GM18498 (cell line): ENCODE measurements around the gene HACD3.

Experiments
- ATAC-seq: cut with Tn5 transposase; IDR thresholded peaks from one replicate; pipeline ENCODE4 v1.9.1; 2021; ENCODE audit warnings: mild to moderate bottlenecking, moderate library complexity; ENCODE audit not compliant: unreplicated experiment

Gene HACD3, protein sequence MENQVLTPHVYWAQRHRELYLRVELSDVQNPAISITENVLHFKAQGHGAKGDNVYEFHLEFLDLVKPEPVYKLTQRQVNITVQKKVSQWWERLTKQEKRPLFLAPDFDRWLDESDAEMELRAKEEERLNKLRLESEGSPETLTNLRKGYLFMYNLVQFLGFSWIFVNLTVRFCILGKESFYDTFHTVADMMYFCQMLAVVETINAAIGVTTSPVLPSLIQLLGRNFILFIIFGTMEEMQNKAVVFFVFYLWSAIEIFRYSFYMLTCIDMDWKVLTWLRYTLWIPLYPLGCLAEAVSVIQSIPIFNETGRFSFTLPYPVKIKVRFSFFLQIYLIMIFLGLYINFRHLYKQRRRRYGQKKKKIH

GRCh38 chr15:65530318-65531111, at the start of gene HACD3:
Gene HACD3 (plus strand): TSS chr15:65530463. CDS start chr15:65530632, 169 bp downstream.
- peak; percentile 89 for ATAC-seq

GRCh38 chr15:65484876-65485275, 45.4 kb upstream of the HACD3 start:
- no peak for ATAC-seq

GRCh38 chr15:65494076-65494475, 36.2 kb upstream of the HACD3 start:
- ATAC-seq = no peak

DNA sequence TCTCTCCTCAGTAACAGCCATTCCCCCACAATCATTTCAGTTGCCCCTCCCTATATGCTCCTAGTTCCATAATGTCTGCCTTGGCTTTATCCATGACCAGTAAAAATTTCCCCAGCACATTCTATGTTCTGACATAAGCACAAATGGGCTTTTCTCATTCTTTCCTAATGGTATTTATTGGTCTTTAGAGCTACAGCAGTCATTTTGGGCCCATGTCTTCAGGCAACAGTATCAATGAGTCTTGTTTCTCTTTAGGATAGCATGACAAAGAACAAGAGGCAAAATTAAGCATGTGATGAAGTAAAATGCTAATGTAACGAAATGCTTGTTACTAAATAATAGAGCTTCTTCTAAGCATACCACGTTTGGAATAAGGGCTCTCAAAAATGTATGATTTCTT, 20.9 kb upstream of the HACD3 start:
- ATAC-seq = no peak

GRCh38 chr15:65512189-65512588, 18.1 kb upstream of the HACD3 start:
- no peak for ATAC-seq

DNA sequence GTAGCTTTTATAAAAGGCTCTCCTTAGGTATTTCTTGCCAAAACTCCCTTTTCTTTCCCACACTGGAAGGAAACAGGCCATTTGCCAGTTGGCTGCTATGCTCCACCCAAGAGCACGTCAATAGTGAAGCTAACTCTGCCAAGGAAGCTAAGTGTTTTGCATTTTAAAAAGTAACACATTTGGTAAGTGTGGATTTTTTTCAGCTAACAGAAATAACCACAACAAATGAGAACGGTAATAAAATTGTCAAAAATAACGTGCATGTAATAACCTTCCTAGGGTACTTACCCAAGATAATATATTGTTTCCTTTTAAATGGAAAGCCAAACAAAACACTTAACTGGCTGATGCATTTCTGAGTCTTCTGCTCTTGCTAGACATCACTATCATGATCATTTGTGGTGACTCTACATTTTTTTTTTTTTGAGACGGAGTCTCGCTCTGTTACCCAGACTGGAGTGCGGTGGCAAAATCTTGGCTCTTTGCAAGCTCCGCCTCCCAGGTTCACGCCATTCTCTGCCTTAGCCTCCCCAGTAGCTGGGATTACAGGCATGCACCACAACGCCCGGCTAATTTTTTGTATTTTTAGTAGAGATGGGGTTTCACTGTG, 17.4 kb upstream of the HACD3 start:
- ATAC-seq = no peak

DNA sequence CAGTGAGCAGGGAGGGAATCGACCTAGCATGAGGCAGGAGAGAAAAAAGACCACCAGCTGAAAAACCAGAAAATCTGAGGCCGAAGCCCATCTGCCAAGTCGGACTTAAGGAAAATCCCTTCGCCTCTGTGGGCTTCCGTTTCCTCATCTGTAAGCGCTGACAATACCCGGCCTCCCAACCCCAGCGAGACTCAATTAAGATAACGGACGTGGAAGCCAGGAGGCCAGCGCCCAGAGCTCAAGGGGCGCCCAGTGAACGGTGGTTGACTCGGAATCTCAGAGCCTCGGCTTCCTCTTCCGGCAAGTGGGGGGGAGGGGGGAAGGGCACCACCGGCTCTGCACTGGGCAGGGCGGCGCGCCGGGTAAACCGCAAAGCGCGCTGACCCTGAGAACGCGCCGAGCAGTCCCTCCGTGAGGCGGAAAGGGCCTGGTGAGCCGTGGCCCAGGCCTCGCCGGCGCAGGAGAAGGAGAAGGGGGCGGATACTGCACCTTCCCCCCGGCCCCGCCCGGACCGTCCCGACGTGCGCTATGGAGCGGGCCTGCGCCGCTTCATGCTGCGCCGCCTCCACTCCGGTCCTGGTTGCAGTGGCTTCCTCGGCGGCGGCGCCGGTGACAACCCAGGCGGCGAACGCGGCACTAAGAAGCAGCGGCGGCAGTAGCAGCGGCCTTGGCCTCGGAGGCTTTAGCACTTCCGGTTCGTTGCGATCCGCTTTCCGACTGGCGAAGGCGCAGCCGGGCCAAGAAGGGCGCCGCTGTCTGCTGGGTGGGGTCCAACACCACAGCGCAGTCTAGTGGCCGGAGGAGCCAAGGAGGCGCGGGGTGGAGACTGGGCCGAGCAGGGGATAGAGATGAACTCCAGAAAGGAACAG, 13.0 kb upstream of the HACD3 start, which contains the start of gene DPP8:
TSS of gene DPP8 (minus strand) at position 693 of the 869 bp plus-strand sequence. CDS start 5,136 bp downstream, outside the sequence.
- peak; percentile 93 for ATAC-seq

- ATAC-seq = no peak
Measured at GRCh38 chr15:65517866-65518207, 12.4 kb upstream of the HACD3 start.

- no peak for ATAC-seq
Measured at GRCh38 chr15:65518633-65519285, 11.5 kb upstream of the HACD3 start.

GRCh38 chr15:65521350-65521749, 8.9 kb upstream of the HACD3 start:
- ATAC-seq = no peak

DNA sequence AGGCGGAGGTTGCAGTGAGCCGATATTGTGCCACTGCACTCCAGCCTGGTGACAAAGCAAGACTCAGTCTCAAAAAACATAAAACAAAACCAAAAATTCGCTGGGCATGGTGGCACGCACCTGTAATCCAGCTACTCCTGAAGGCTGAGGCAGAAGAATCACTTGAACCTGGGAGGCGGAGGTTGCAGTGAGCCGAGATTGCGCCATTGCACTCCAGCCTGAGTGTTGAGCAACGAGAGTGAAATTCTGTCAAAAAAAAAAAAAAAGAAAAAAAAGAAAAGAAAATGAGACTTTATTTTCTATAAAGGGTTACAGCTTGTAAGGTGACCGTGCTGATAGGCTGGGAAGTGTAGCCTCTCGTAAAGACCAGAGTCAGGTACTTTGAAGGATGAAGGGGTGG, 6.0 kb upstream of the HACD3 start:
- ATAC-seq = no peak

- no peak for ATAC-seq
Measured at GRCh38 chr15:65525622-65526021, 4.6 kb upstream of the HACD3 start.

GRCh38 chr15:65528461-65529060, 1.7 kb upstream of the HACD3 start:
- ATAC-seq = no peak

DNA sequence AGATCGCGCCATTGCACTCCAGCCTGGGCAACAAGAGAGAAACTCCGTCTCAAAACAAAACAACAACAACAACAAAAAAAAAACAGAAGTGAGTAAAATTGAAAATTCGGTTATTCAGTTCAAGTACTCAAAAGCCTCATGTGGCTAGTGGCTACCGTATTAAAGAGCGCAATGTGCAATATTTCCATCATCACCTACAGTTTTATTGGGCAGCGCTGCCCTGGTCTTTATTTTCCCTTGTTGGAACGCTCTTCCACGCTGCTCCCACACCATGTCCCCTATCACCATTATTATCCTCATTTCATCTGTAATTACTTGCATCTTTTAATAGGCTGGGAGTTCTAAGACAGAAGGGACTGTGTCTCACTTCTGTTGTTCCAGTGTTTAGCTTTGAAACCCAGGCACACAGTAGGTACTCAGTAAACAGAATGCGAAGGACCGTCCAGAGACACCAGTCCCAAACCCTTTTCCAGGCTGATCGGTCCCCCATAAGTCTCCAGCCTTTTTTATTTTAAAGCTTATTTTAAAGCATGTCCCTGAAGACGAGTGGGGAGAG, 423 bp upstream of the HACD3 start:
- ATAC-seq = no peak

DNA sequence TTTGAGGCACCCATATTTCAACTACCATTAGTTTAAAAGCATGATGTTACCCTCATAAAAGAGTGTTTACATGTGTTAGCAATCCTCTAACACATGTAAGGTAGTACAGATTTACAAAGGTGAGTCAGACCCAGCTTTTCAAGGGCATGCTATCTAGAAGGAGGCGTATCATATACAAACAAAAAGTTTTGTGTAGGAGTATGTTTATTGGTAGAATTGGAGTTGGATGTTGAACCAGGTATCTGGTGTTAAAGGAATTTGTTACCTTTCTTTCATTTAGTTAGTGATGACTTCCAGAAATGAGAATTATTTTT, 2.4 kb downstream of the HACD3 start:
- no peak for ATAC-seq

- ATAC-seq = no peak
Measured at GRCh38 chr15:65533057-65533756, 2.9 kb downstream of the HACD3 start.

DNA sequence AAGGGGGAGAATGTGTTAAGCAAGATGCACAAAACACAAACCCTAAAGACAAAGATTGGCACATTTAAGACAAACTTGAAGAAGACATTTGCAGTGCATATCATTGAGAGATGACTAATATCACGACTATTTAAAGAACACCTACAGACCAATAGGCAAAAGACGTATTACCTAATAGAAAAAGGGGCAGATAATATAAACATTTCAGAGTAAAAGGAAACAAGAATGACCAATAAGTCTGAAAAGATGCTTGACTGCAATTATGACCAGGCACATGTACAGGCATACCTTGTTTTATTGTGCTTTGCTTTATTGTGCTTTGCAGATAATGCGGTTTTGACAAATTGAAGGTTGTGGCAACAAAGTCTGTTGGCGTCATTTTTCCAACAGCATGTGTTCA, 4.9 kb downstream of the HACD3 start:
- no peak for ATAC-seq

- no peak for ATAC-seq
Measured at GRCh38 chr15:65540314-65540713, 10.1 kb downstream of the HACD3 start.

DNA sequence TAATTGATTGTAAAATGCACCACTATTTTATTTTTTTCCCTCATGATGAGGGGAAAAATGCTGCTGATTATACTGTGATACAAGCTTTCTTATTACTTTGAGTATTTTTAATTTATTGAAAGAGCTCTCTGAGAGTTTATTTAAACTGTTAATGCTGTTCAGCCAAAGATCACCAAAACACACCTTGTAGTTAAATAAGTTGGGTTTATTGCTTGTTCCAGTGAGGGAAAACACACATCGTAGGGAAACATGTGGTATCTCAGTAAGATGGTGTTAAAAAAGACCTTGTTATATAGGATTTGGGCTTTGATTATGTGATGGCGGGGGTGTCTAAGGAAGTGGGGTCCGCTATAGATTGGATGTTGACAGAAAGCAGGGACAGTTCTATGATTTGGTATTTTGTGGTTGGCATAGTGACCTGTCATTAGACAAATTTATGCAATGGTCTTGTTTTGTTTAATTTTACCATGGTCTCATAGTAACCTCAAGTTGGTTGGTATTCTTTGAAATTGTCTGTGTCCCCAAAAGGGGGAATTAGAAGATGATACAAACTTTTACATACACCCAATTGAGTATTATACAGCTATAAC, 11.1 kb downstream of the HACD3 start:
- ATAC-seq = no peak
